Placental epithelial cell (primary cell): ENCODE results near the gene TEDC2. TPM values are rescaled to one million over a fixed set of nuclear protein-coding genes. Genes with fewer than 3 reads are reported as not detected.

ENCODE experiments used
- small RNA-seq: library from RNA; depleted of rRNA; stranded (forward); fragments of <200 nt; gene quantifications from one replicate; pipeline ENCODE3, GENCODE V24; 2012
- total RNA-seq: library from RNA; depleted of rRNA; stranded (reverse); fragments of >200 nt; gene quantifications from 2 replicates; pipeline ENCODE4 v1.2.3, GENCODE V29; 2012

TEDC2 gene
- total RNA-seq, result 3.9 and 8.7 TPM in 2 replicates

GRCh38 chr16:2459647-2460390, at the start of gene TEDC2:
TEDC2 (plus strand) TSS chr16:2460109; CDS start chr16:2460145, 36 bp downstream.

GRCh38 chr16:2429034-2429770, 30.7 kb upstream of the TEDC2 start, which contains the start of gene CCNF:
CCNF (plus strand) TSS chr16:2429447; CDS start chr16:2429482, 35 bp downstream.

GRCh38 chr16:2471016-2471652, 11.2 kb downstream of the TEDC2 start, which contains the start of gene NTN3:
NTN3 (plus strand) TSS chr16:2471297; CDS start chr16:2471702, 405 bp downstream.

GRCh38 chr16:2474877-2475412, 15.0 kb downstream of the TEDC2 start, which contains the start of gene TBC1D24:
TBC1D24 (plus strand) TSS chr16:2475127; CDS start chr16:2496149, 21,022 bp downstream.

GRCh38 chr16:2513405-2514332, 53.8 kb downstream of the TEDC2 start, which contains the start of gene ATP6V0C:
ATP6V0C (plus strand) TSS chr16:2513952; CDS start chr16:2514104, 152 bp downstream.

Small RNA genes lying within 50 kb of the gene (small RNA-seq; reads per million reads assigned to genes)
- 0.32 reads per million, percentile 8 among the genes with 10 or more reads in this experiment for gene MIR6768

Other genes starting within 250 kb of the TEDC2 start
- gene BRICD5, start 249.2 kb upstream of the TEDC2 start, total RNA-seq, result 1.2 and 22.8 TPM in 2 replicates
- gene PGP, start 245.3 kb upstream of the TEDC2 start, total RNA-seq, result 13.3 and 23.1 TPM in 2 replicates
- gene E4F1, start 236.5 kb upstream of the TEDC2 start, total RNA-seq, result 26.1 and 31.8 TPM in 2 replicates
- gene DNASE1L2, start 223.7 kb upstream of the TEDC2 start, total RNA-seq, result 0.22 and 2.0 TPM in 2 replicates
- gene ECI1, start 208.5 kb upstream of the TEDC2 start, total RNA-seq, result 20.0 and 35.1 TPM in 2 replicates
- 85.6 and 129 TPM in 2 replicates for gene RNPS1, start 192.0 kb upstream of the TEDC2 start, total RNA-seq
- gene ABCA3, start 119.4 kb upstream of the TEDC2 start, total RNA-seq, result under 0.01 TPM in 2 replicates
- 15.7 and 16.1 TPM in 2 replicates for gene CCNF, start 30.7 kb upstream of the TEDC2 start, total RNA-seq
- 0.11 and 1.6 TPM in 2 replicates for gene NTN3, start 11.2 kb downstream of the TEDC2 start, total RNA-seq
- 6.3 and 8.8 TPM in 2 replicates for gene TBC1D24, start 15.0 kb downstream of the TEDC2 start, total RNA-seq
- gene ATP6V0C, start 53.8 kb downstream of the TEDC2 start, total RNA-seq, result 16.9 and 50.8 TPM in 2 replicates
- gene AMDHD2, start 60.3 kb downstream of the TEDC2 start, total RNA-seq, result 37.3 and 54.2 TPM in 2 replicates
- 0.33 and 0.79 TPM in 2 replicates for gene CEMP1, start 71.3 kb downstream of the TEDC2 start, total RNA-seq
- gene PDPK1, start 77.9 kb downstream of the TEDC2 start, total RNA-seq, result 32.2 and 34.6 TPM in 2 replicates
- 14.9 and 24.2 TPM in 2 replicates for gene KCTD5, start 222.4 kb downstream of the TEDC2 start, total RNA-seq